Posterior vena cava (tissue), 2 donors: ENCODE measurements around the gene EYS. TPM values are rescaled to one million over a fixed set of nuclear protein-coding genes. Genes with fewer than 3 reads are reported as not detected.
A peak's percentile ranks its signal among the peaks of the same experiment; 100 is the strongest.

Experiments
- DNase-seq: peaks from one replicate; pipeline ENCODE4 v3.0.0-alpha.2; 2020; ENCODE audit warnings: low spot score
- intact Hi-C, 2 donors: fragments of 100-400 bp; cut with DNase I; formaldehyde crosslinking; loops; one replicate each; pipeline versions ENCODE4 v1.14.1 to v1.14.2; 2022 to 2023
- total RNA-seq, 2 donors: library from RNA; stranded (reverse); fragmentation: NEBNext Ultra II Directional; extraction: Animal tissue kit (Norgen Biotek cat#: 25700); gene quantifications; one replicate each; pipeline ENCODE4 v1.2.1, GENCODE V29; 2021
- donor health status: DM: yes; HTN: yes; CAD: no.
- donor health status: DM: yes; HTN: yes; CAD: no.

EYS gene
- total RNA-seq, 2 donors from 2014 or later: not detected

- intact Hi-C loops: no loop called here
- no peak for DNase-seq
These were observed 794.1 kb downstream of the EYS start for GRCh38 chr6:64912966-64913365.

GRCh38 chr6:64908104-64908503, 798.9 kb downstream of the EYS start:
- DNase-seq: no peak

GRCh38 chr6:64904616-64905015, 802.4 kb downstream of the EYS start:
- intact Hi-C loops: no loop called here
- DNase-seq: no peak

More at GRCh38 chr6:64908104-64908503, 798.9 kb downstream of the EYS start:
- intact Hi-C loops: no loop called here

GRCh38 chr6:64902596-64902995, 804.4 kb downstream of the EYS start:
- no peak for DNase-seq
- intact Hi-C loops: no loop called here

GRCh38 chr6:64896939-64897338, 810.1 kb downstream of the EYS start:
- intact Hi-C loops: no loop called here
- DNase-seq: no peak

GRCh38 chr6:64895945-64896344, 811.1 kb downstream of the EYS start:
- no peak for DNase-seq

GRCh38 chr6:64890609-64891008, 816.4 kb downstream of the EYS start:
- no peak for DNase-seq
- intact Hi-C loops: no loop called here

More at GRCh38 chr6:64895945-64896344, 811.1 kb downstream of the EYS start:
- intact Hi-C loops: no loop called here

GRCh38 chr6:64889144-64889543, 817.9 kb downstream of the EYS start:
- intact Hi-C loops: no loop called here
- DNase-seq: no peak

- intact Hi-C loops: no loop called here
- DNase-seq: no peak
These were observed 832.2 kb downstream of the EYS start for GRCh38 chr6:64874776-64875175.

- intact Hi-C loops: no loop called here
- DNase-seq: no peak
These were observed 834.4 kb downstream of the EYS start for GRCh38 chr6:64872633-64873032.

- peak; percentile 62 for DNase-seq
- intact Hi-C loops: no loop called here
These were observed 845.9 kb downstream of the EYS start for GRCh38 chr6:64861039-64861651.

- peak; percentile 37 for DNase-seq
These were observed 846.8 kb downstream of the EYS start for GRCh38 chr6:64860203-64860602.

GRCh38 chr6:64850121-64850520, 856.9 kb downstream of the EYS start:
- no peak for DNase-seq
- intact Hi-C loops: no loop called here

More at GRCh38 chr6:64860203-64860602, 846.8 kb downstream of the EYS start:
- intact Hi-C loops: no loop called here

GRCh38 chr6:64848467-64848866, 858.6 kb downstream of the EYS start:
- DNase-seq: no peak
- intact Hi-C loops: no loop called here

- no peak for DNase-seq
- intact Hi-C loops: loop anchor here in 1 of 2 donors (2.0 kb wide), 1 partner anchor 59 kb away; no protein-coding TSS in a partner anchor
These were observed 859.6 kb downstream of the EYS start for GRCh38 chr6:64847396-64847795.

- intact Hi-C loops: no loop called here
- DNase-seq: no peak
These were observed 868.3 kb downstream of the EYS start for GRCh38 chr6:64838726-64839125.

GRCh38 chr6:64831680-64832079, 875.3 kb downstream of the EYS start:
- intact Hi-C loops: no loop called here

GRCh38 chr6:64817525-64817924, 889.5 kb downstream of the EYS start:
- intact Hi-C loops: no loop called here
- no peak for DNase-seq

More at GRCh38 chr6:64831680-64832079, 875.3 kb downstream of the EYS start:
- DNase-seq: no peak

GRCh38 chr6:64815718-64816117, 891.3 kb downstream of the EYS start:
- no peak for DNase-seq
- intact Hi-C loops: no loop called here

GRCh38 chr6:64812138-64812537, 894.9 kb downstream of the EYS start:
- DNase-seq: no peak
- intact Hi-C loops: no loop called here

GRCh38 chr6:64811119-64811518, 895.9 kb downstream of the EYS start:
- no peak for DNase-seq
- intact Hi-C loops: no loop called here

GRCh38 chr6:64807785-64808184, 899.2 kb downstream of the EYS start:
- intact Hi-C loops: no loop called here
- DNase-seq: no peak
